Motor neuron (in vitro differentiated cells): ENCODE results near the gene LIPH. TPM values are rescaled to one million over a fixed set of nuclear protein-coding genes. Genes with fewer than 3 reads are reported as not detected.
"Not testable (repeated sequence)": the region's sequence is repeated elsewhere in the genome, so short reads cannot be mapped to it uniquely, and the experiment has no call there.

Experiments
- ATAC-seq, 8 experiments: fragments of 200-7000 bp; cut with Tn5 transposase; replicated peaks in 6 of 8; 2 replicates each; pipeline ENCODE4 v1.8.0; 2021; ENCODE audit warnings: mild to moderate bottlenecking in 8 of 8, moderate library complexity in 8 of 8
- H3K27ac ChIP-seq, 2 donors: fragments of 250-450 bp; sonication (Bioruptor Pico); 2 replicates each; pipeline ENCODE4 v1.9.0; 2021; ENCODE audit warnings: antibody characterized with exemption in 2 of 2, mild to moderate bottlenecking in 2 of 2, moderate library complexity in 1 of 2
- H3K4me1 ChIP-seq, 2 donors: fragments of 250-450 bp; sonication (Bioruptor Pico); replicated peaks in 1 of 2; 2 replicates each; pipeline ENCODE4 v1.6.1; 2021; ENCODE audit warnings: antibody characterized with exemption in 2 of 2, mild to moderate bottlenecking in 2 of 2, moderate library complexity in 1 of 2
- H3K4me3 ChIP-seq, 5 donors: fragments of 250-450 bp; sonication (Bioruptor Pico); 2 replicates each; pipeline ENCODE4 v1.9.0; 2021; ENCODE audit warnings: antibody characterized with exemption in 5 of 5, mild to moderate bottlenecking in 5 of 5, moderate library complexity in 4 of 5
- WGBS, 10 experiments: fragments of 450-650 bp; shearing (Covaris generic); methylation state at CpG; one replicate each; pipeline ENCODE4 v1.0.0; 2022; 5-methylcytosine and 5-hydroxymethylcytosine counted together
- in situ Hi-C, 9 experiments: fragments of 400-800 bp; cut with MboI; loops; one replicate each; pipeline ENCODE4 v1.15.0; 2021; ENCODE audit warnings: low sequenced_read_pairs in 9 of 9, low pct_unique_long_range_greater_than_20kb in 2 of 9; ENCODE audit not compliant: unreplicated experiment in 9 of 9
- total RNA-seq, 8 experiments: library from RNA; unstranded; fragments of 300-600 nt; gene quantifications; 2 replicates each; pipeline versions ENCODE4 v1.2.3 to v1.2.4, GENCODE V29; 2022

LIPH gene
- 10 to 100 TPM in 3 of 8 experiments, 1 to 10 TPM in 1, under 1 TPM in 4; 0.05 to 17.8 (median 1.5) TPM for total RNA-seq

GRCh38 chr3:185552358-185552877 lies at the start of gene LIPH:
Gene LIPH, minus strand, starts transcription at chr3:185552588. Its CDS starts 117 bp downstream, at chr3:185552471.
- Histone ChIP-seq H3K27ac (no peak within 1 kb of the TSS), H3K4me3 (no peak within 1 kb of the TSS), H3K4me1 (no peaks in the 10 kb centered on the region)
- in situ Hi-C loops: no loop called here
- WGBS, 10 experiments: 2 to 77% (median 57%) methylated on average over 2 to 6 of the region's 6 CpGs; no CpG with 5 or more reads in 2 of the 10 experiments
- ATAC-seq: peak in 5 of 8 experiments; percentile 51 to 80 (median 75)

- 82 to 100% (median 100%) methylated on average over 1 to 4 of the region's 4 CpGs; no CpG with 5 or more reads in 2 of the 10 experiments for WGBS, 10 experiments
- no peak for ATAC-seq
- in situ Hi-C loops: no loop called here
- Histone ChIP-seq H3K4me1 (no peaks in the 10 kb centered on the region), H3K27ac (no peak overlapping the region), H3K4me3 (no peak overlapping the region)
Observed at GRCh38 chr3:185595526-185595925, 43.1 kb upstream of the LIPH start.

- H3K4me1 ChIP-seq: no peaks in the 10 kb centered on the region
- ATAC-seq: no peak
- in situ Hi-C loops: no loop called here
- H3K27ac ChIP-seq: no peak overlapping the region
- H3K4me3 ChIP-seq: no peak overlapping the region
- WGBS, 10 experiments: 57 to 100% (median 92%) methylated on average over 1 to 3 of the region's 3 CpGs; no CpG with 5 or more reads in 1 of the 10 experiments
Observed at GRCh38 chr3:185594073-185594472, 41.7 kb upstream of the LIPH start.

- Histone ChIP-seq H3K4me3 (peak overlapping the region; percentile 63 to 91 (median 79)), H3K27ac (peak overlapping the region; percentile 92 to 94), H3K4me1 (peaks cover 4 to 13% of the 10 kb centered on the region in 2 donors)
- 0 to 29% (median 3%) methylated on average over 1 to 4 of the region's 7 CpGs; no CpG with 5 or more reads in 3 of the 10 experiments for WGBS, 10 experiments
- in situ Hi-C loops: no loop called here
- ATAC-seq: no peak
Observed at GRCh38 chr3:185586686-185587039, 34.3 kb upstream of the LIPH start.

GRCh38 chr3:185585859-185586685 lies 33.7 kb upstream of the LIPH start, which contains the start of gene SENP2:
Gene SENP2, plus strand, starts transcription at chr3:185586295. Its CDS starts 119 bp downstream, at chr3:185586414.
- ATAC-seq: peak; percentile 95 to 98 (median 96)
- 0 to 1% (median 0%) methylated on average over 1 to 13 of the region's 64 CpGs; no CpG with 5 or more reads in 2 of the 10 experiments for WGBS, 10 experiments
- in situ Hi-C loops: no loop called here
- H3K4me3 ChIP-seq: peak within 1 kb of the TSS; percentile 63 to 91 (median 79)
- peak within 1 kb of the TSS; percentile 92 to 94 for H3K27ac ChIP-seq
- H3K4me1 ChIP-seq: peaks cover 4 to 13% of the 10 kb centered on the region in 2 donors

GRCh38 chr3:185585518-185585858 lies 33.1 kb upstream of the LIPH start:
- 0 to 71% (median 48%) methylated on average over 2 to 9 of the region's 9 CpGs; no CpG with 5 or more reads in 2 of the 10 experiments for WGBS, 10 experiments
- peak in 2 of 8 experiments; percentile 0 to 3 for ATAC-seq
- Histone ChIP-seq H3K4me3 (peak overlapping the region; percentile 29 to 91 (median 63)), H3K4me1 (peaks cover 4 to 13% of the 10 kb centered on the region in 2 donors), H3K27ac (no peak overlapping the region)
- in situ Hi-C loops: no loop called here

- Histone ChIP-seq H3K4me1 (peaks cover 4 to 13% of the 10 kb centered on the region in 2 donors), H3K27ac (no peak overlapping the region), H3K4me3 (no peak overlapping the region)
- ATAC-seq: no peak
- 52 to 100% (median 90%) methylated on average over 1 to 3 of the region's 4 CpGs; no CpG with 5 or more reads in 3 of the 10 experiments for WGBS, 10 experiments
- in situ Hi-C loops: no loop called here
Observed at GRCh38 chr3:185584686-185585085, 32.3 kb upstream of the LIPH start.

- no peak overlapping the region for H3K27ac ChIP-seq
- no peak for ATAC-seq
- in situ Hi-C loops: no loop called here
- no peak overlapping the region for H3K4me3 ChIP-seq
- 0 to 80% (median 36%) methylated on average over 1 to 5 of the region's 6 CpGs; no CpG with 5 or more reads in 1 of the 10 experiments for WGBS, 10 experiments
- peaks cover 4 to 13% of the 10 kb centered on the region in 2 donors for H3K4me1 ChIP-seq
Observed at GRCh38 chr3:185583925-185584324, 31.5 kb upstream of the LIPH start.

GRCh38 chr3:185582871-185583270 lies 30.5 kb upstream of the LIPH start:
- H3K4me3 ChIP-seq: no peak overlapping the region
- no peak overlapping the region for H3K27ac ChIP-seq
- peaks cover 4 to 7% of the 10 kb centered on the region in 2 donors for H3K4me1 ChIP-seq
- WGBS, 10 experiments: 0 to 100% (median 35%) methylated on average over 1 to 3 of the region's 3 CpGs; no CpG with 5 or more reads in 3 of the 10 experiments
- in situ Hi-C loops: no loop called here
- no peak for ATAC-seq

GRCh38 chr3:185582236-185582635 lies 29.8 kb upstream of the LIPH start:
- WGBS, 10 experiments: 0 to 86% (median 50%) methylated on average over 1 to 3 of the region's 3 CpGs; no CpG with 5 or more reads in 3 of the 10 experiments
- Histone ChIP-seq H3K4me3 (no peak overlapping the region), H3K27ac (no peak overlapping the region), H3K4me1 (peaks cover 4% of the 10 kb centered on the region in 2 donors)
- in situ Hi-C loops: no loop called here
- no peak for ATAC-seq

GRCh38 chr3:185575108-185575869 lies 22.9 kb upstream of the LIPH start:
- in situ Hi-C loops, H3K27ac ChIP-seq, H3K4me3 ChIP-seq, H3K4me1 ChIP-seq: not testable (repeated sequence)
- peak; percentile 54 to 98 (median 74) for ATAC-seq
- 0 to 100% (median 39%) methylated on average over 1 to 12 of the region's 17 CpGs for WGBS, 10 experiments

GRCh38 chr3:185572183-185572582 lies 19.8 kb upstream of the LIPH start:
- H3K27ac ChIP-seq: no peak overlapping the region

GRCh38 chr3:185561958-185562357 lies 9.6 kb upstream of the LIPH start:
- Histone ChIP-seq H3K4me1 (no peaks in the 10 kb centered on the region), H3K4me3 (no peak overlapping the region), H3K27ac (no peak overlapping the region)
- WGBS, 10 experiments: 39 to 100% (median 71%) methylated on average over 1 to 5 of the region's 5 CpGs; no CpG with 5 or more reads in 1 of the 10 experiments
- in situ Hi-C loops: no loop called here
- ATAC-seq: no peak

More at GRCh38 chr3:185572183-185572582, 19.8 kb upstream of the LIPH start:
- Histone ChIP-seq H3K4me3 (no peak overlapping the region), H3K4me1 (no peaks in the 10 kb centered on the region)
- WGBS, 10 experiments: 17 to 100% (median 75%) methylated on average over 1 to 5 of the region's 5 CpGs
- no peak for ATAC-seq
- in situ Hi-C loops: no loop called here
